G401 (cell line): ENCODE results near the gene IRX6. TPM values are rescaled to one million over a fixed set of nuclear protein-coding genes. Genes with fewer than 3 reads are reported as not detected.

Experiments used
- total RNA-seq: library from RNA; depleted of rRNA; stranded (reverse); fragments of >200 nt; shearing (Covaris generic); gene quantifications from 2 replicates; pipeline ENCODE4 v1.2.3, GENCODE V29; 2014; rRNA removed

The IRX6 gene
- total RNA-seq, 1 experiment from 2014 or later: not detected

Other genes starting within 250 kb of the IRX6 start
- not detected in 2 replicates for gene MMP2, start 155.0 kb downstream of the IRX6 start, total RNA-seq
- gene LPCAT2, start 184.9 kb downstream of the IRX6 start, total RNA-seq: not detected in 2 replicates
- not detected in 2 replicates for gene CAPNS2, start 242.5 kb downstream of the IRX6 start, total RNA-seq